Common myeloid progenitor, CD34-positive (primary cell): ENCODE results near the gene ACACB.
A peak's percentile ranks its signal among the peaks of the same experiment; 100 is the strongest.

ENCODE experiments used
- CTCF ChIA-PET: fragments of 350-600 bp; sonication (Branson Sonifier 250); formaldehyde crosslinking; loops from one replicate; lab custom pipeline; 2021; ENCODE audit warnings: antibody characterized with exemption; lab: Charles Lee
- POLR2A ChIA-PET: fragments of 350-600 bp; sonication (Branson Sonifier 250); formaldehyde crosslinking; loops from one replicate; lab custom pipeline; 2021; ENCODE audit warnings: antibody characterized with exemption; lab: Charles Lee
- DNase-seq, 3 donors: peaks; one replicate each; pipeline versions ENCODE4 v3.0.0 to v3.0.0-alpha.2; 2013
- H3K27ac ChIP-seq, 2 experiments: 1 replicate in 1 of 2; 2 replicates in 1 of 2; pipeline ENCODE4 v1.7.0; 2013; ENCODE audit warnings: inconsistent platforms in 2 of 2, low read length in 2 of 2, mild to moderate bottlenecking in 2 of 2, low read depth in 1 of 2, moderate library complexity in 1 of 2; ENCODE audit not compliant: severe bottlenecking in 2 of 2, insufficient read depth in 1 of 2, poor library complexity in 1 of 2
- H3K27me3 ChIP-seq, 5 experiments: replicated peaks in 2 of 5; 1 replicate in 3 of 5; 2 replicates in 2 of 5; pipeline versions ENCODE4 v1.6.1 to v1.7.0; 2013; ENCODE audit warnings: low read length in 4 of 5, mild to moderate bottlenecking in 2 of 5, moderate library complexity in 2 of 5, inconsistent platforms in 1 of 5; ENCODE audit not compliant: insufficient read depth in 5 of 5, control insufficient read depth in 4 of 5
- H3K36me3 ChIP-seq, 4 experiments: 1 replicate in 2 of 4; 2 replicates in 2 of 4; pipeline versions ENCODE4 v1.6.1 to v1.7.0; 2013; ENCODE audit warnings: low read length in 3 of 4, control low read depth in 1 of 4, mild to moderate bottlenecking in 1 of 4; ENCODE audit not compliant: control insufficient read depth in 4 of 4, insufficient read depth in 4 of 4
- H3K4me1 ChIP-seq, 4 experiments: 1 replicate in 3 of 4; 2 replicates in 1 of 4; pipeline versions ENCODE4 v1.6.1 to v1.7.1; 2013; ENCODE audit warnings: low read length in 3 of 4, mild to moderate bottlenecking in 3 of 4, control low read depth in 1 of 4, inconsistent platforms in 1 of 4, moderate library complexity in 1 of 4; ENCODE audit not compliant: control insufficient read depth in 4 of 4, insufficient read depth in 4 of 4; ENCODE audit errors: control extremely low read depth in 1 of 4
- H3K4me3 ChIP-seq, 7 experiments: 1 replicate in 4 of 7; 2 replicates in 3 of 7; pipeline versions ENCODE4 v1.5.1 to v1.7.0; 2013; ENCODE audit warnings: mild to moderate bottlenecking in 7 of 7, low read length in 6 of 7, moderate library complexity in 6 of 7, inconsistent platforms in 2 of 7, low read depth in 2 of 7, control low read depth in 1 of 7; ENCODE audit not compliant: insufficient read depth in 4 of 7, control insufficient read depth in 1 of 7; ENCODE audit errors: extremely low read depth in 1 of 7
- H3K9me3 ChIP-seq, 5 experiments: 1 replicate in 4 of 5; 2 replicates in 1 of 5; pipeline versions ENCODE4 v1.6.1 to v1.7.1; 2013; ENCODE audit warnings: low read length in 4 of 5, mild to moderate bottlenecking in 2 of 5, inconsistent platforms in 1 of 5, low read depth in 1 of 5, moderate library complexity in 1 of 5; ENCODE audit not compliant: control insufficient read depth in 4 of 5, insufficient read depth in 2 of 5; ENCODE audit errors: control extremely low read depth in 1 of 5
- whole genome bisulfite sequencing: methylation state at CpG from one replicate; pipeline ENCODE4 v1.1.5; 2013; ENCODE audit not compliant: insufficient coverage; 5-methylcytosine and 5-hydroxymethylcytosine counted together

Gene ACACB

GRCh38 chr12:109241936-109242335 lies 125.5 kb downstream of the ACACB start:
- Histone ChIP-seq H3K4me3 (no peak overlapping the region), H3K4me1 (no peaks in the 10 kb centered on the region), H3K27ac (no peak overlapping the region), H3K36me3 (peaks cover 0 to 46% (median 18%) of the 10 kb centered on the region in 4 experiments), H3K27me3 (no peaks in the 10 kb centered on the region), H3K9me3 (no peaks in the 10 kb centered on the region)
- CTCF ChIA-PET: no interaction called here
- 93% methylated on average over 5 of the region's 5 CpGs for WGBS
- no peak for DNase-seq
- POLR2A ChIA-PET: no interaction called here

GRCh38 chr12:109244073-109244472 lies 127.7 kb downstream of the ACACB start:
- Histone ChIP-seq H3K27ac (no peak overlapping the region), H3K4me3 (no peak overlapping the region), H3K9me3 (no peaks in the 10 kb centered on the region), H3K4me1 (peaks cover 1 to 13% (median 10%) of the 10 kb centered on the region in 4 experiments), H3K36me3 (peaks cover 0 to 40% (median 16%) of the 10 kb centered on the region in 4 experiments), H3K27me3 (no peaks in the 10 kb centered on the region)
- POLR2A ChIA-PET: no interaction called here
- DNase-seq: no peak
- 63% methylated on average over 2 of the region's 5 CpGs for WGBS
- CTCF ChIA-PET: no interaction called here

- H3K4me3 ChIP-seq: no peak overlapping the region
- H3K27me3 ChIP-seq: no peaks in the 10 kb centered on the region
- WGBS: 96% methylated on average over 12 of the region's 15 CpGs
- ChIA-PET POLR2A (no interaction called here), CTCF (interaction anchor here (0.9 kb wide), 1 partner anchor 14 kb away, joined by 3 read pairs; no protein-coding TSS in a partner anchor)
- peaks cover 0 to 26% (median 8%) of the 10 kb centered on the region in 4 experiments for H3K36me3 ChIP-seq
- H3K9me3 ChIP-seq: no peaks in the 10 kb centered on the region
- peaks cover 3 to 34% (median 22%) of the 10 kb centered on the region in 4 experiments for H3K4me1 ChIP-seq
- no peak for DNase-seq
- no peak overlapping the region for H3K27ac ChIP-seq
Measured at GRCh38 chr12:109246221-109246620, 129.8 kb downstream of the ACACB start.

- CTCF ChIA-PET: interaction anchor here (0.8 to 1.5 kb wide), 2 partner anchors 11 to 14 kb away, joined by 3 to 4 read pairs; no protein-coding TSS in a partner anchor
- WGBS: 85% methylated on average over 8 of the region's 9 CpGs
- POLR2A ChIA-PET: interaction anchor here (0.6 kb wide), 1 partner anchor 17 kb away, joined by 5 read pairs; no protein-coding TSS in a partner anchor
Measured at GRCh38 chr12:109247831-109248654, 131.7 kb downstream of the ACACB start.

GRCh38 chr12:109250523-109250922 lies 134.1 kb downstream of the ACACB start:
- ChIA-PET CTCF (no interaction called here), POLR2A (no interaction called here)
- peaks cover 3 to 35% (median 22%) of the 10 kb centered on the region in 4 experiments for H3K4me1 ChIP-seq
- WGBS: no CpG with 5 or more reads among the region's 1 CpG
- peak in 2 of 3 donors; percentile 13 to 29 for DNase-seq
- H3K9me3 ChIP-seq: peaks cover 0 to 16% (median 7%) of the 10 kb centered on the region in 5 experiments
- H3K27me3 ChIP-seq: no peaks in the 10 kb centered on the region
- H3K4me3 ChIP-seq: no peak overlapping the region
- H3K27ac ChIP-seq: no peak overlapping the region
- peaks cover 0 to 27% (median 3%) of the 10 kb centered on the region in 4 experiments for H3K36me3 ChIP-seq

More at GRCh38 chr12:109247831-109248654, 131.7 kb downstream of the ACACB start:
- Histone ChIP-seq H3K4me1 (peaks cover 3 to 35% (median 22%) of the 10 kb centered on the region in 4 experiments), H3K27me3 (no peaks in the 10 kb centered on the region), H3K9me3 (peaks cover 0 to 6% (median 0%) of the 10 kb centered on the region in 5 experiments), H3K36me3 (peaks cover 0 to 15% (median 2%) of the 10 kb centered on the region in 4 experiments), H3K4me3 (no peak overlapping the region), H3K27ac (no peak overlapping the region)
- DNase-seq: no peak

GRCh38 chr12:109252799-109253198 lies 136.4 kb downstream of the ACACB start:
- H3K27me3 ChIP-seq: no peaks in the 10 kb centered on the region
- DNase-seq: no peak
- H3K36me3 ChIP-seq: peaks cover 0 to 18% (median 2%) of the 10 kb centered on the region in 4 experiments
- H3K4me1 ChIP-seq: peaks cover 3 to 34% (median 22%) of the 10 kb centered on the region in 4 experiments
- H3K4me3 ChIP-seq: no peak overlapping the region
- POLR2A ChIA-PET: no interaction called here
- no peak overlapping the region for H3K27ac ChIP-seq
- H3K9me3 ChIP-seq: peaks cover 0 to 16% (median 7%) of the 10 kb centered on the region in 5 experiments
- WGBS: 96% methylated on average over 3 of the region's 4 CpGs
- CTCF ChIA-PET: interaction anchor here (0.7 kb wide), 1 partner anchor 21 kb away, joined by 3 read pairs; no protein-coding TSS in a partner anchor
